Measurements from ENCODE around the gene MTX1. TPM values are rescaled to one million over a fixed set of nuclear protein-coding genes. Genes with fewer than 3 reads are reported as not detected.

The MTX1 gene
- total and polyA plus RNA-seq, 3 donors from 2014 or later, result 77.1 to 161 (median 118) TPM

DNA sequence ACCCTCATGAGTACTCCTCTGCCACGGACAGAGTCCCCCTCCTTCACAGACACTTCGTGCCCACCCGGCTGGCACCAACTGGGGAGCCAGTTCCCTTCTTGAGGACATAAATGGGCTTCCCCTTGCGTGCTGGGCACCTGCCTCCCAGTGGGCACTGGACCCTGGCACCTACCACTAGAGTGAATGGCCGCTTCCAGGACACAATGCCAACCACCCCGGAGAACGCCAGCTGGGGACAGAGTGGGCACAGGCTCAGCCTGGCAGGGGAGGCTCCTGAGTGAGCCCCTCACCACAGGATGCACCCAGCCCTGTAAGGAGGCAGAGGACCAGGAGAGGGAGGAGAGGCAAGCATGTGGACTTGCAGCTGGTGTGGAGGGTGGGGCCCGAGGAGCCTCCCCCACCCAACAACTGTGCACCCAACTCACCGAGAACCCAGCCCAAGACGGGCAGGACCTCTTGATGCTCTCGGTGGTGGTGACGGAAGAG is 45.8 kb downstream of the MTX1 start:
- H3K9me3 ChIP-seq, result no peaks in the 10 kb centered on the region
- H3K4me3 ChIP-seq, result peak overlapping the region; percentile 85 to 86
- WGBS, 2 donors, result 40 to 50% methylated on average over 2 to 11 of the region's 12 CpGs
- H3K27ac ChIP-seq, result peak overlapping the region; percentile 88 to 96
- H3K4me1 ChIP-seq, result peaks cover 40% of the 10 kb centered on the region
- TF ChIP-seq, protein P1, sequence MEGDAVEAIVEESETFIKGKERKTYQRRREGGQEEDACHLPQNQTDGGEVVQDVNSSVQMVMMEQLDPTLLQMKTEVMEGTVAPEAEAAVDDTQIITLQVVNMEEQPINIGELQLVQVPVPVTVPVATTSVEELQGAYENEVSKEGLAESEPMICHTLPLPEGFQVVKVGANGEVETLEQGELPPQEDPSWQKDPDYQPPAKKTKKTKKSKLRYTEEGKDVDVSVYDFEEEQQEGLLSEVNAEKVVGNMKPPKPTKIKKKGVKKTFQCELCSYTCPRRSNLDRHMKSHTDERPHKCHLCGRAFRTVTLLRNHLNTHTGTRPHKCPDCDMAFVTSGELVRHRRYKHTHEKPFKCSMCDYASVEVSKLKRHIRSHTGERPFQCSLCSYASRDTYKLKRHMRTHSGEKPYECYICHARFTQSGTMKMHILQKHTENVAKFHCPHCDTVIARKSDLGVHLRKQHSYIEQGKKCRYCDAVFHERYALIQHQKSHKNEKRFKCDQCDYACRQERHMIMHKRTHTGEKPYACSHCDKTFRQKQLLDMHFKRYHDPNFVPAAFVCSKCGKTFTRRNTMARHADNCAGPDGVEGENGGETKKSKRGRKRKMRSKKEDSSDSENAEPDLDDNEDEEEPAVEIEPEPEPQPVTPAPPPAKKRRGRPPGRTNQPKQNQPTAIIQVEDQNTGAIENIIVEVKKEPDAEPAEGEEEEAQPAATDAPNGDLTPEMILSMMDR (IDR thresholded peaks at IDR 0.05), result no peak
- TF ChIP-seq POLR2A (IDR thresholded peaks at IDR 0.05), result no peak
- no peak for DNase-seq
- no peaks in the 10 kb centered on the region for H3K36me3 ChIP-seq (ENCODE audit: low read depth, missing control alignments)
- intact Hi-C loops (cut with DNase I; ENCODE audit: low total_unique reads), result loop anchor here (10.0 kb wide), 2 partner anchors 71 to 341 kb away; partner anchors contain the start of gene RUSC1
- H3K27me3 ChIP-seq, result no peaks in the 10 kb centered on the region

DNA sequence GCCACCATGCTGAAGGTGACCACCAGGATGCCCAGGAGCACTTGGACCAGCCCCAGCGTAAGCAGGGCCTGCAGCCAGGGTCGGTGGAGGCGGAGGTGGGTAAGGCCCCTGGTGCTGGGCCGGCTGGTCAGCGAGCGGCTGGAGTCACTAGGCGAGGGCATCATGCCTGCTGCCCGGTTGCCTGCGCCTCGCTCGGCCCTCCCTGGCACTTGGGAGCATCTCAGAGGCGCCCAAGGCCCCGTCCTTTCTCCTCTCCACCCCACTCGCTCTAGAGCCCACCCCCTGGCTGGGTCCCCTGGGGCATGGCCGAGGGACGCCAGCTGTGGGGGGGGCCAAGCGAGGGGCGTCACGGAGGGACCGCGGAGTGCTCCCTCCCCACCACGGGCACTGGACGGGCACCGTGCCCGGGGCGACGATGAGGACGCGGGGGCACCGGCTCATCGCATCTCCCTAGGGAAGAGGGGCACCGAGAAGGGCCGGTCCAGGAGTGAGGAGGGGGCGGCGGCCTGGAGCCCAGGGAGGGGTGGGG is 46.3 kb downstream of the MTX1 start:
- H3K36me3 ChIP-seq (ENCODE audit: low read depth, missing control alignments), result no peaks in the 10 kb centered on the region
- 0 to 2% methylated on average over 20 to 29 of the region's 35 CpGs for WGBS, 2 donors
- DNase-seq, result no peak
- TF ChIP-seq, protein P1 (IDR thresholded peaks at IDR 0.05), result no peak
- no peak for TF ChIP-seq POLR2A (IDR thresholded peaks at IDR 0.05)
- H3K4me3 ChIP-seq, result peak overlapping the region; percentile 85 to 86
- intact Hi-C loops (cut with DNase I; ENCODE audit: low total_unique reads), result loop anchor here (10.0 kb wide), 2 partner anchors 70 to 340 kb away; partner anchors contain the start of gene RUSC1
- no peaks in the 10 kb centered on the region for H3K9me3 ChIP-seq
- H3K27ac ChIP-seq, result peak overlapping the region; percentile 88 to 96
- peaks cover 40% of the 10 kb centered on the region for H3K4me1 ChIP-seq
- H3K27me3 ChIP-seq, result no peaks in the 10 kb centered on the region

GRCh38 chr1:155255243-155256007 is 46.9 kb downstream of the MTX1 start, which contains the start of gene ENTREP3:
TSS of gene ENTREP3 (minus strand) at chr1:155255483. CDS start at chr1:155254877, 606 bp downstream.
- peak; percentile 93 for DNase-seq
- WGBS, 2 donors, result 0 to 1% methylated on average over 46 to 48 of the region's 54 CpGs
- intact Hi-C loops (cut with DNase I; ENCODE audit: low total_unique reads), result loop anchor here (10.0 kb wide), 2 partner anchors 69 to 339 kb away; partner anchors contain the start of gene RUSC1
- Histone ChIP-seq H3K27ac (peak within 1 kb of the TSS; percentile 88 to 96), H3K4me1 (peaks cover 40% of the 10 kb centered on the region), H3K27me3 (no peaks in the 10 kb centered on the region), H3K4me3 (peak within 1 kb of the TSS; percentile 85 to 86), H3K36me3 (ENCODE audit: low read depth, missing control alignments) (no peaks in the 10 kb centered on the region), H3K9me3 (no peaks in the 10 kb centered on the region)
- TF ChIP-seq POLR2A (IDR thresholded peaks at IDR 0.05), result no peak
- TF ChIP-seq, protein P1 (IDR thresholded peaks at IDR 0.05), result peak in 1 of 3 experiments; percentile 1

DNA sequence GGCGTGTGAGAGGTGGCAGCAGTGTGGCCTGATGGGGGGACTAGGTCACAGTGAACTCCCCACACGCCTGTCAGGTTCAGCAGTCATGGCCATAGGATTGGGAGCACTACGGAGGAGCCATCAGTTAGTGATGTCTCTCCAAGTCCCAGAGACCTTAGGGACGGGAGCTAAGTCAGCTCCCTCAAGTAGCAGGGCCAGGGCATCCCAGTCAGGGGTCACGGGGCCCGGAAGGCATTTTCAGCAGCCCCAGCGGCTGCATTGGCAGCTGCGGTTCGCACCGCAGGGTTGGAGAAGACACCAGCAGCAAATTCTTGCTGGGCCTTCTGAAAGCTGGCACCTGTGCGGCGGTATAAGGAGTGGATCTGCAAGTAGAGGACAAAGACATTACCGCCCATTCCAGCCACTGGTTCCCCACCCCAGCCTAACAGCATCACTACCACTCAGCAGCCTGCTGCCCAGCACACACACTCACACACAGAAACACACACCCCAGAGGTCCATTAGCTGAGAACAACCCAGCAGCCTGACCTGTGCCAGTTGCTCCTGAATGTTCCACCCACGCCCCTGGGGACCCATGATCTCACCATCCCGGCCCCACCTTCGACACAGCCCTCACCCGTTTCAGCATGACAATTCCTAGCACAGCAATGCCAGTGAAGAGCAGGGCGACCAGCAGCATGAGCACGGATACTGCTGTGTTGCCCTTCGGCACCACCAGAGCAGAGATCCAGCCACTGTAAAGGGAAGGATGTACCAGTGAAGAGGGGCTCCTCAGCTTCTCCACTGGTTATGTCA is 47.8 kb downstream of the MTX1 start:
- no peak for DNase-seq
- no peaks in the 10 kb centered on the region for H3K9me3 ChIP-seq
- no peaks in the 10 kb centered on the region for H3K27me3 ChIP-seq
- 46 to 65% methylated on average over 19 to 20 of the region's 20 CpGs for WGBS, 2 donors
- H3K36me3 ChIP-seq (ENCODE audit: low read depth, missing control alignments), result no peaks in the 10 kb centered on the region
- H3K4me3 ChIP-seq, result peak overlapping the region; percentile 85 to 86
- intact Hi-C loops (cut with DNase I; ENCODE audit: low total_unique reads), result loop anchor here (10.0 kb wide), 2 partner anchors 69 to 339 kb away; partner anchors contain the start of gene RUSC1
- peaks cover 34% of the 10 kb centered on the region for H3K4me1 ChIP-seq
- TF ChIP-seq, protein P1 (IDR thresholded peaks at IDR 0.05), result no peak
- TF ChIP-seq POLR2A (IDR thresholded peaks at IDR 0.05), result no peak
- H3K27ac ChIP-seq, result peak overlapping the region; percentile 88 to 96

Data from testis (tissue), 3 donors.